GM21381 (cell line): Measurements from ENCODE around the gene MAP7D2.

Experiments
- ATAC-seq: cut with Tn5 transposase; IDR thresholded peaks from one replicate; pipeline ENCODE4 v1.9.1; 2021; ENCODE audit warnings: mild to moderate bottlenecking, moderate library complexity; ENCODE audit not compliant: unreplicated experiment

Gene MAP7D2

GRCh38 chrX:20046223-20046622 is 70.5 kb downstream of the MAP7D2 start:
- no peak for ATAC-seq

GRCh38 chrX:20042221-20042620 is 74.5 kb downstream of the MAP7D2 start:
- no peak for ATAC-seq

- no peak for ATAC-seq
Observed at GRCh38 chrX:20038966-20039365, 77.7 kb downstream of the MAP7D2 start.

DNA sequence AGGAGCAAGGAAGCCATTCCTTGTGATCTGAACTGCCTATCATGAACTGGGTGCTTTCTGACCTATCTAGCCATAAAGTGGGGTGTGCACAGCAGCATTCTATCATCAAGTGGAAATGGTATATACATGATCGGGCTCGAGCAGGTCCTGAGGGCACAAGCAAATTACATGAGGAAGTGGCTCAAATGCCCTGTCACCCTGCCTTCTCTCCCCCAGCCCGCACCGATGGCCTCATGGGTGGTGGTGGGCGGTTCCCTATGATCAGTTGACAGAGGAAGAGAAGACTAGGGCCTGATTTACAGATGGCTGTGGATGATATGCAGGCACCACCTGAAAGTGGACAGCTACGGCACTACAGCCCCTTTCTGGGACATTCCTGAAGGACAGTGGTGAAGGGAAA is 79.5 kb downstream of the MAP7D2 start:
- no peak for ATAC-seq

GRCh38 chrX:20032201-20032600 is 84.5 kb downstream of the MAP7D2 start:
- no peak for ATAC-seq

GRCh38 chrX:20029728-20030127 is 87.0 kb downstream of the MAP7D2 start:
- no peak for ATAC-seq

- no peak for ATAC-seq
Observed at GRCh38 chrX:20028588-20028987, 88.1 kb downstream of the MAP7D2 start.

GRCh38 chrX:20026278-20026677 is 90.4 kb downstream of the MAP7D2 start:
- no peak for ATAC-seq

DNA sequence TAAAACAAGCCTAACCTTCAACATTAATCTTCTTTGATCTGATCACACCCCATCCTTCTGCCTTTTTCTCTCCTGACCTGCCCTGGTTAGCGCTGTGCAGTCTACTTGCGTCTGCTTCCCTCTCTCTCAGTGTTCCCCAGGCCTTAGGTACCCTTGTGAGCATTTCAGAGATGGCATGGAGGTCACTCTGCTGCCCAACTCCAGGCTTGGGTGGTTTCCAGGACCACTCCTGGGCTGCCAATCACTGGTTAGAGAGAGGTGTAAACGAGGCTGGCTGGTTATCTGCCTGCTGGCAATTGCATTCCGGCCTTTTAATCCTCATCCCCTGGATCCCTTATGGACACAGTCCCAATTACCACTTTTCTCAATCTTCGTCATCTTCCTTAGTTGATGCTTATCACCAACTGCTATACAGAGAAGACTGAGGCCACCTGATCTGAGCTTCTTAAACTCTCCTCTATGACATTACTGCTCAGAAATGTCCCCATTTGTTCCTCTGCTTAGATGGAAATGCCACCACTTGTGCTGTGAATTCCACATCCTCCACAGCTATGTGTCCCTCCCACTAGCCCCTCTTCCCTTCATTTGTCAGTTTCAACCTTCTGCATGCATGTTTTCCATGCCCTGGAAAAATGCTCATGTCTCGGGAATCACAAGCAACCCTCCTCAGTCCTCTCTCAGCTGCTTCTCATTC is 96.9 kb downstream of the MAP7D2 start:
- no peak for ATAC-seq

DNA sequence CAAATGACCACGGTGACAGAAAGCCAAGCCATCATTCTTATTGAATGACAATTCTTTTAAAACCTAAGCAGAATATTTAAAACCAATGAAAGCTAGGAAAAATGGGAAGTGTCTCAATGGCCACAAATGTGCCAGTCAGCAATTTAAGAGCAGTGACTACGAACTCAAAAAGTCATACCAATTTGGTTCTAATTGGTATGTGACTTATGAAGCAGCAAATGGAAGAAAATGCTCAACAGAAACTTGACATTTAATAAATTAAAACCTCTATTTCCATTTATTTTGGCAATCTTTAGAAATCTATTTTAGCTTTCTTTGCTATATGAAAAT is 100.1 kb downstream of the MAP7D2 start:
- ATAC-seq = no peak

DNA sequence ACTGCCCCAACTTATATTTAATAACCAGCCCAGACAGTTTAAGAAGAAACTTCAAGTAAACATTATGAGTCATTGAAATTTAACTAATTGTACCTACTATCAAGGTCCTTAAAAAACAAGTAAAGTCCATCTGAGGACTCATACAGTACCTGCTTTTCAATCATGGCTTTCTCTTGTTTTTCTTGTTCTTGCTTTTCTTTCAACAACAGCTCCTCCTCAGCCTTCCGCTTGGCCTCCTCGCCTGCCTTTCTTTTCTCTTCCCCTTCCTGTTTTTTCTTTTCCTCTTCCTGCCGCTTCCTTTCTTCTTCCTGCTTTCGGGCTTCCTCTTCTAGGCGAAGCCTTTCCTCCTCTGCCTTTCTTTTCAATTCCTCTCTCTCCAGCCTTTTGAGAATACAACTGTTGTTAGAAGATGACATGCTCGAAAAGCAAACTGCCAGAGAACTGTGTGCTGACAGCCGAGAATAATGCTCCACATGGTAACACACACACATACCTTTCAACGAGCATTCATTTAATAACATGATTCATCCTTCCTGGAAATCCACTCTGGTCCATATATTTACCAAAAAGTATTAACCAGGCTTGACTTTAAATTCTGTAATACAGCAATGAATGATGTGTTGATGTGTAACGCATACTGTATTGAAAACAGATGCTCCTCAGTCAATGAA is 100.6 kb downstream of the MAP7D2 start:
- no peak for ATAC-seq

DNA sequence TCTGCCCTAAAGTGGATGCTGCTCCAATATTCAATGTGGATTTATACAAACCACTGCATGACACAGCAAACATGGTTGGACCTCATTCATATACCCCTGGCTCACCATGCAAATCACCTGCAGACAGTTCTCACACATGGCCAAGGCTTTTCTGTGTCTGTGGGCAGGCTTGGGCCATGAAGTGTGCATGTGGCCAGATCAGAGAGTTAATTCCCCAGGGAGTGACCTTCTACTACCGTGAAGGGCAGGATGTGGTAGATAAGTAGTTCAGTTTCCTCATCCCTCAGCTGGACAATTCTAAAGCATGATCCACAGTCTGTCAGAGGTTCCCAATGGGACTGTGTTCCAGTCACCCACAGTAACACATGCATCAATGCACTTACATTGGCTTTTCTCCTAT is 101.3 kb downstream of the MAP7D2 start:
- ATAC-seq = no peak

GRCh38 chrX:20011608-20012007 is 105.1 kb downstream of the MAP7D2 start:
- ATAC-seq = no peak

- ATAC-seq = no peak
Observed at GRCh38 chrX:20007962-20008622, 108.6 kb downstream of the MAP7D2 start.

- no peak for ATAC-seq
Observed at GRCh38 chrX:20005883-20006282, 110.8 kb downstream of the MAP7D2 start.

DNA sequence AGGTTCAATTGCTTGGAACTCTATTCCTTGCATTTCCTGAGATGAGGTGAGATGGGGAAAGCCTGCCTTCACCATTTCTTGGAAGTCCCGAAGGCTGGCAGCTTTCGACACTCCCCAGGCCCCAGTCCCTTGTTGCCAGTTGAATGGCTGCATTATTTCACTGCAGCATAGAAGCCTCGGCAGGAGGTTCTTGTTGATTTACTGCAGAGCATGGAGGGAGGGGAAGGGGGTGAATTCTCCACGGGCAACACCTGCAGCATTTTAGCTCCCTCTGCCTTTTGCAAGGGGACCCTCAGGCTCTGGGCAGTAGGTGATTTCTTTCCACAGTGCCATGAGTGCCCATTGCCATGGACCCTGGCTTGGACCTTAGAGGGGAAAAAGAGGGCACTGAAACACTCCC is 115.1 kb downstream of the MAP7D2 start:
- no peak for ATAC-seq

GRCh38 chrX:19991350-19991718 is 125.4 kb downstream of the MAP7D2 start:
- no peak for ATAC-seq

DNA sequence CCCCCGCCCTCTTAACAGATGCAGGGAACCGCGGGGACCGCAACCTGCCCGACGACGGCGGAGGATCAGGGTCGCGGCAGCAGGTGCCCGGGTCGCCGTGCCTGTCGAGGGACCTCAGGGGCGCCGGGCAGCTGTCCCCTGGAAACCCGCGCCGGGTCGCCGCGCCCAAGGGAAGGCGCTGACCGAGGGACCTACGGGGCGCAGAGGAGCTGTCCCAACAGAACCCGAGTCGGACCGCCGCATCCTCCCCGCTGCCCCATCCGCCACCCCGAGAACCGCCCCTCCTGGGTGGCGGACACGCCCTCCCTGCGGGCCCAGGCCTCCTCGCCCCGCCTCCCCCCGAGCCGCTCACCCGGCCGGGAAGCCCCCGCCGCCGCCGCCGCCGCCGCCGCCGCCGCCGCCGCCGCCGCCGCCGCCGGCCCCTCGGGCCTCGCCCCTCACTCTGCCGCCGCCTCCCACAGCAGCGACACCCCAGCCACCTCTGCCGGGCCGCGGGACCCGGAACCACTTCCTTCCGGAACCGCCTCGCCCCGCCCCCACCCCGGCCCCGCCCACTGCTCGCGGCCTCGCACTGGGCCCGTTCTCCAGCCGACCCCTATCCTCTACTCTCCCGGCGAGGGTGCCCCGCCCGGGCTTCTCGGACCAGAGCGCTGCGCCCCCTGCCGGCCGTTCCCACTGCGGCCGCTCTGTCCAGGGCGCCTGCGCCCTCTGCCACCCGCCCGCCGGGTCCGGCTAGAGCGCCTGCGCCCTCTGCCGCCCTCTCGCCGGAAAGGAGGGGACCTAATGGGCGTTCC is 126.0 kb downstream of the MAP7D2 start, which contains the start of gene BCLAF3:
TSS of gene BCLAF3 (minus strand) at position 506 of the 794 bp plus-strand sequence. CDS start 20,797 bp downstream, outside the sequence.
- peak; percentile 94 for ATAC-seq

GRCh38 chrX:19990151-19990555 is 126.6 kb downstream of the MAP7D2 start:
- peak; percentile 20 for ATAC-seq

DNA sequence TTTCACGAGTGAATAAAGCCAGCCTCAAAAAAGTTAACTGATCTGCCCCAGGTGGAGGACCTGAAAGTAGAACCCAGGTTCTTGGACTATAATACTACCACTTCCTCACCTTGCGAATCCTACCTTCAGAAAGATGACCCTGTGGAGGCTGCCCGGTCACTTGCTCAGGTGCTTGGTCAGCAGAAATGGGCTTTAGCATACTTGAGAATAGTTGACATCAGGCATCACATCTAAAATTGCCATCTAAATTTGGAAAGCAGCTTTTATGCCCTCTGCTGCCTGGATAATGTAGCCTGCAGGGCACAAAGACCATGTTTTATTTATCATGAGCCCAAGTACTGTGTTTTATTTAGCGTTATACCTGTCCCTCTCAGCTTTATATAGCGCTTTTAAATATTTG is 128.9 kb downstream of the MAP7D2 start:
- ATAC-seq = no peak

DNA sequence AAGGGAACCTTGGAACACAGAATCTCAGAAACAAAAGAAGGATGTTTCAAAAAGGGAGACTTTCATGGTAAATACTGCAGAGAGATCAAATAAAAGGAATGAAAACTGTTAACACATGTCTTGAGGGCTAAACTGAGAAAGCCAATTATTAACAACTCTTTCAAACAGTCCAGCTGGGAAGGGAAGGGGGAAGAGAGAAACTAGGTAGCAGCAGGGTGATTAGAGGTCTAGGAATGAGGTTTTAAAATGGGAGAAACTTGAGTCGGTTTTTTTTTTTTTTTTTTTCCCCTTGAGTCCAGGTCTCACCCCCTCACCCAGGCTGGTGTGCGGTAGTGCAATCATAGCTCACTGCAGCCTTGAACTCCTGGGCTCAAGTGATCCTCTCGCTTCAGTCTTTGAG is 130.2 kb downstream of the MAP7D2 start:
- ATAC-seq = no peak
